ENCODE results near the gene CEP152.

CEP152 gene

DNA sequence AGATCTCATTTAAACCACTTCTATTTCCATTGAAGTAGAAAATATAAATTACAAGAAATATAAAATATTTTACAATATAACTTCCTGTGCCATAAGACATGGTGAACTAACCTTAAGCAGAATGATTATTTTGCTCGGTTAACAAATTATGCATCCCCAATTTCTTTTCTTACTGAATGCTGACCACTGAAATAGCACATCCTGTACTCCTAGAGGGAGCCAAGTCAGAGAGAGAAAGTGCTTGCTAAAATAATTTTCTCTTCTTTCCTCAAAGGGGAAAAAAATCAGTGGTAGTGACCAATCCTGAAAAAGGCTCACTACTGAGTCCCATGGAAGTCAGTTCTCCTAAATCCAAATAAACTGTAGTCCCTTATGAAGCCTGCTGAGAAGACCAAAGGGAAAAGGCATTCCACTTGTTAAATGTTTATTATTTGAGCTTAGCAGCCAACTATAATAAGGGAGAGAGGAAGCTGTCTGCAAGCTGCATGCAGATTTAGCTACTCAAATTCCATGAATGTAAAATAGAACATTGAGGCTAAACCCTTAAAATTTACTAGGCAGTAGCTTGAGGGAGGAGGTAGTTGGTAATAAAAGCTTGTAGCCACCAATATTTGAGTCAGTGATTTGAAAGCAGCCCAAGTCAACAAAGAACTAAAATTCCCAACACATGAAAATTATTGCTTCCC lies 33.1 kb downstream of the CEP152 start:
- DNase-seq (ENCODE audit: low spot score) (no peak), FAIRE-seq (no peak)

DNA sequence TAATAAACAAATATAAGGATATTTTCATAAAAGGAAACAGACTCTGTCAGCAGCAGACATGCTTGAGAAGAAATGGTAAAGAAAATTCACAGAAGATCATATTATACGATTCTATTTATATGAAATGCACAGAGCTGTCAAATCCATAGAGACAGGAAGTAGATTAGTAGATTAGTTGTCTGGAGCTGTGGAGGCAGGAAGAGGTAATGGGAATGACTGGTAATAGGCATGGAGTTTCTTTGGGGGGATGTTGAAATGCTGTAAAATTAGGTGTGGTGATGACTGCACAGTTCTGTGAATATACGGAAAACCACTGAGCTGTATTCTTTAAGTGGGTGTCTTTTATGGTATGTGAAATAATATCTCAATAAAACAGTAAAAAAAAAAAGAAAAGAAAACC lies 35.3 kb downstream of the CEP152 start:
- DNase-seq (ENCODE audit: low spot score), result no peak
- FAIRE-seq, result no peak

DNA sequence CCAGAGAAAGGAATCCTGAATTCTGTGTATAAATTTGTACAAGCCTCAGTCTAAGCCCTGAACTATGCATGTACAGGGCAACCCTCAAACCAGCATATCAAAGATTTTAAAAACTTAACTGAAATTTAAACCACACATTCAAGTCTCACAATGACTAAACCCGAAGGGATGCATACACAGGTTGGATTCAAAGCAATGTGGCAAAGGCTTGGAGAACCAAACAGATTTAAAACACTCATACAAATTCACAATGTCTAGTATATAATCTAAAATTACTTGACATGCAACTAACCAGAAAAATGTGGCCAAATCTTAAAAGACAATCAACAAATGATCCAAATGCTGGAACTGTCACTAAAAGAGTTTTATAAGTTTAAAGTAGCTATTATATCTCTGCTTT lies 36.4 kb downstream of the CEP152 start:
- FAIRE-seq (no peak), DNase-seq (ENCODE audit: low spot score) (no peak)

GRCh38 chr15:48766196-48766595 lies 44.7 kb downstream of the CEP152 start:
- FAIRE-seq (no peak), DNase-seq (ENCODE audit: low spot score) (no peak)

DNA sequence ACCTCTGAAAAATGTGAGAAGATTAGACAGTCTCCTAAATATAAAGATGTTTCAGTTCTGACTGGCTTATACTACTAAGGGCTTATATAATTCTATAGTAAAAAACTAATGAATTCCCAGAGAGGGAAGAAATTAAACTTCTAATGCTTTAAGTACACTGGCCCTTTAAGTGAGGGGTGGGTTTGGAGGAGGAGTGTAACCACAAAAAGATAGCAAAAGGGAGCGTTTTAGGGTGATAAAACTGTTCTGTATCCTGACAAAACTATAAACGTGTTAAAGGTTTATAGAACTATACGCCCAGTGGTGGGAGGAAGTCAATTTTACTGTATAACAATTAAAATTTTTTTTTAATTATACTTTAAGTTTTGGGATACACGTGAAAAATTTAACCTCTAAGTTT lies 45.8 kb downstream of the CEP152 start:
- FAIRE-seq (no peak), DNase-seq (ENCODE audit: low spot score) (no peak)

DNA sequence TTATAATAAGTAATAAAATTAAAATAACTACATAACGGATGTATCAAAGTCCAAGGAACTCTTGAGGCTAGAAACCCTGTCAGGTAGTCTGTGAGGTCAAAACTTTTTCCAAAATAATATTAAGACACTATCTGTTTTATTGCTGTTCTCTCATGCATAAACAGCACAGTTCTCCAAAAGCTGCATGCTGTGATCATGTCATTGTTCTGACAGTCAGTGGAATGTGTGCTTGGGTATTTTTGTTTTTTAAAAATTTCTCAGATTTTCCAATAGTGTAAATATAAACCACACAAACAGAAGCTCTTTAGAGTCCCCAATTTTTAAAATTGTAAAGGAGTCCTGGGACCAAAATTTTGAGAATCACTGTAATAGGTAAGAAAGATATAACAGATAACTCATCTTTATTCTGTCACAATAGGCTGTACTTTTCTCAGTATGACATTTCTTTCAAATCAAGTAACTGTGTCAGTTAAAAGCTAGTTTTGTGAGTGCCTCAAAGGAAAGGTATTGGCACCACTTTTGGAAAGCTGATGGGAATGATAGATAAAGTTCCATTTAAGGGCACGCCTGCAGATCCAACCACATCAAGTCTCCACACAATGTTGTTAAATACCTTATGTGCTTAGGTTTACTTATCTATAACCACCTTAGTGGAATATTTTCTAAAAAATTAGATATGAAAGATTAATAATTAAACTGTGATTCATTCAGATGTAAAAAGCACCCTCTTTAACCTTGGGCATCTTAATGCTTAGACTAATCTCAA lies 49.3 kb downstream of the CEP152 start:
- no peak for DNase-seq (ENCODE audit: low spot score)
- FAIRE-seq, result peak; percentile 72

DNA sequence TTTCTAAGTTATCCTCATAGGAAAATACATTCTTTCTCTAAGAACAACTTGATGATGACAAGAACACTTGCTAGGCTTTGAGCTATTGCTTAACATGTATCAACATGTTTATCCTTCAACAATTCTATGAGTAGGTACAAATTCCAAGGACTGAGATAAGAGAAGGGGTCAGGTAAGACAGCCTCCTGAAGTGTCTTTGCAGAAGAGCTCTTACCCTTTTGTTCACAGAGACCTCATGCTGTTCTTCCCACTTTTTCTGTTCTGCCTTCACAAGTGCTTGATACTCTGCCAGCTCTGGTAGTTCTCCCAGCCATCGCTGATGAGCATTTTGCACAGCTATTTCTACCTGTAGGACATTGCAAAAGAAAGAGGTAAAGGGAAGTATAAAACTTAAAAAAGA lies 50.9 kb downstream of the CEP152 start:
- DNase-seq (ENCODE audit: low spot score) (no peak), FAIRE-seq (no peak)

- DNase-seq (ENCODE audit: low spot score), result no peak
- no peak for FAIRE-seq
Measured at GRCh38 chr15:48757661-48758060, 53.2 kb downstream of the CEP152 start.

DNA sequence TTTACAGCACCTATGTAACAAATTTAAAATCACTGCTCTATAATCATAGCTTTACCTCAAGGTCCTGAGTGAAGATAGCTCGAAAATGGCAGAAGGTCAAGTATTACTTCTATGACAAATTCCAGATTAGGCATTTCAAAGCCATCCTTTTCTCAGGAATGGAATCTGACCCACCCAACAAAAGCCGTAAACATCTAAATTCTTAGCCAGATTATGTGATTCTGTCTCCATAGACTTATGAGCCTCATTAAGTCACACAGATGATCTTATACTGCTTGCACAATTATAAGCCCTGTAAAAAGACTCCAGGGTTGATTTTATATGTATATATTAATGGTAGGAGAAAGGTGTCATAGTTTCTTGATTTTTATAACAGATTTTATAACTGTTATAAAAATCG lies 56.9 kb downstream of the CEP152 start:
- DNase-seq (ENCODE audit: low spot score), result no peak
- FAIRE-seq, result no peak

DNA sequence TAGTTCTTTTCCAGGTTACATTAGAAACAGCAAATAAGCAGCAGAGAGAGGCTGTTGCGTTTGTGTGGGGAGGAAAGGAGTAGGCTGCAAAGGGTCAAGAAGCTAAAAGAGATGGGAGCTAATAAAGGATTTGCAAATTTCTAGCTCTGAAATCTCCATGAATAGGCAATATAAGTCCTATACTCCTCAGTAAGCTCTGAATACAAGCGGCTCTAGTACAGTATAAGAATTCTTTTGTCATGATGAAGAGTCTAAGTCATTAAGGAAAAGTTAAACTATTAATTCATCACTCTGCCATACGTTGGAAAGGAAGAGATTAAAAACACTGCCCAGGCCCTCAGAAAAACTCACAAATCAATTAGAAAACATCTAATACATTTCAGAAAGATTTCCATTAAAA lies 59.3 kb downstream of the CEP152 start:
- DNase-seq (ENCODE audit: low spot score) (no peak), FAIRE-seq (no peak)

- DNase-seq (ENCODE audit: low spot score), result no peak
Measured at GRCh38 chr15:48748535-48748934, 62.3 kb downstream of the CEP152 start.

GRCh38 chr15:48733615-48734014 lies 77.3 kb downstream of the CEP152 start:
- FAIRE-seq (no peak), DNase-seq (ENCODE audit: low spot score) (no peak)

More at GRCh38 chr15:48748535-48748934, 62.3 kb downstream of the CEP152 start:
- FAIRE-seq, result no peak

- FAIRE-seq, result no peak
Measured at GRCh38 chr15:48730506-48730905, 80.4 kb downstream of the CEP152 start.

DNA sequence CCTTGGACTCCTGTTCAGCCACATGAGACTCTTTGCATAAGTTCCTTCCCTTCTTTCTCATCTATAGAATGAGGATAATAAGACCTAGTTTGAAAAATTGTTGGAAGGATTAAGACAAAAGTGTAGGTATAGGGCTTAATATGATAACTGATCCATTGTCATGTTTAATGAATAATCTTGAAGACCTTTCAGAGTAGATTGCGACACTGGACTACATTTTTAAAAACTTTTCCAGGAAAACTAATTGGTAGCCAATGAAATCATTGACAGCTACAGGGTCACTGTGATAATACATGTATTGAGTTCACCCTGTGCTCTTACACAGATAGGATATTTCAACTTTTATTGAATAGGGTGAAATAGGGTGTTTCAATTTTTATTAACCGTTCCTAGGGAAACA lies 86.9 kb downstream of the CEP152 start:
- FAIRE-seq (no peak), DNase-seq (ENCODE audit: low spot score) (no peak)

More at GRCh38 chr15:48730506-48730905, 80.4 kb downstream of the CEP152 start:
- no peak for DNase-seq (ENCODE audit: low spot score)

- peak; percentile 81 for FAIRE-seq
- peak; percentile 84 for DNase-seq (ENCODE audit: low spot score)
Measured at GRCh38 chr15:48722764-48723661, 87.9 kb downstream of the CEP152 start.

- no peak for DNase-seq (ENCODE audit: low spot score)
- no peak for FAIRE-seq
Measured at GRCh38 chr15:48721061-48721810, 89.6 kb downstream of the CEP152 start.

- FAIRE-seq, result no peak
Measured at GRCh38 chr15:48720646-48721045, 90.2 kb downstream of the CEP152 start.

GRCh38 chr15:48719668-48720067 lies 91.2 kb downstream of the CEP152 start:
- FAIRE-seq, result no peak

More at GRCh38 chr15:48720646-48721045, 90.2 kb downstream of the CEP152 start:
- DNase-seq (ENCODE audit: low spot score), result no peak

DNA sequence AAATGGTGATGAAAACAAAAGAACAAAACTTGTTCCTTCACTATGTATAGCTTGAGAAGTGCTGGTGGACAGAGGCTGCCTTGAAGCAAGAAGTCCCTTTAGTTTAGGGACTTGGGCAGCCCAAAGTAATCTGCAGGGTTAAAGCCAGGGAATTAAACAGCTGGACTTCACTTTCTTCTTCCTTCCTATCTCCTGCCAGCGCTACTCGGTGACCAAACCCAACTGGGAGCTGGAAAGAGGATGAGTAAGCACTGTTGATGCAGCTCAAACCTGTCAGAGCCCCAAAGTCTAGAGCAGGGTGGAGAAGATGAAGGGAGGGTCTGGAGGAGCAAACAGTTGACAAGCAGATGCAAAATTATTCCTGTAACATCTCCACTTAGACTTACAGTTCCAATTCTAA lies 92.2 kb downstream of the CEP152 start:
- FAIRE-seq (no peak), DNase-seq (ENCODE audit: low spot score) (no peak)

More at GRCh38 chr15:48719668-48720067, 91.2 kb downstream of the CEP152 start:
- DNase-seq (ENCODE audit: low spot score), result no peak

DNA sequence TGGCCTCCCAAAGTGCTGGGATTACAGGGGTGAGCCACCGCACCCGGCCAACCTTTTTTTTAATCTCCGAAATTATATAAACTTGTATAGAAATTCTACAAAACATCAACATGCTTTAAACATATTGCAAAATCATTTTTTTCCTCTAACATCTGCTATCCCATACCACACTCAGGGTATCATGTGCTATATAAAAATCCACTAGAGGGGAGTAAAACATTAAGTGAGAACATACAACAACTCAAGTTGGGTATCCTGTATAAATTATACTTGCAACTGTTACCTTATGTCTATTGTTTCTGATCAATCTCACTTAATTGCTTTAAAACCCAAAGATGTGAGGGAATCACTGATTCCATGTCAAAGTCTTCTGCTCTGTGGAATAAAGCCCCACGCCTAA lies 93.4 kb downstream of the CEP152 start:
- FAIRE-seq, result no peak
- DNase-seq (ENCODE audit: low spot score), result no peak

- FAIRE-seq, result no peak
- no peak for DNase-seq (ENCODE audit: low spot score)
Measured at GRCh38 chr15:48712546-48712945, 98.3 kb downstream of the CEP152 start.
